SK-N-SH (cell line): ENCODE data around the gene RAB10. TPM values are rescaled to one million over a fixed set of nuclear protein-coding genes. Genes with fewer than 3 reads are reported as not detected.

Experiments used
- CTCF ChIA-PET: fragments of 300-600, 350-600 bp; formaldehyde crosslinking; extraction: SDS; loops from one replicate; lab custom pipeline; 2021; lab: Yijun Ruan, JAX
- POLR2A ChIA-PET: fragments of 350-600 bp; sonication (Branson Sonifier 250); formaldehyde crosslinking; extraction: SDS; loops from one replicate; lab custom pipeline; 2020; ENCODE audit warnings: antibody characterized with exemption, inconsistent platforms; lab: Yijun Ruan, JAX
- DNase-seq: peaks from one replicate; pipeline ENCODE4 v3.0.0; 2012
- H2AFZ ChIP-seq: fragments of 200-600 bp; sonication (generic); 2 replicates; pipeline ENCODE4 v1.8.1; 2016; ENCODE audit warnings: antibody characterized with exemption, mild to moderate bottlenecking, low read depth
- H3F3A ChIP-seq: fragments of 200-600 bp; sonication (generic); replicated peaks from 2 replicates; pipeline ENCODE3; 2016; ENCODE audit warnings: antibody characterized with exemption, mild to moderate bottlenecking; ENCODE audit not compliant: insufficient read depth
- H3K27ac ChIP-seq, 2 experiments: fragments of 200-500 bp in 1 of 2; fragments of 200-600 bp in 1 of 2; sonication (Bioruptor generic) in 1 of 2; sonication (generic), shearing (Covaris generic) in 1 of 2; 2 replicates each; pipeline versions ENCODE4 v1.5.1 to v1.6.1; 2014 to 2016; ENCODE audit warnings: low read depth in 2 of 2, inconsistent platforms in 1 of 2, low read length in 1 of 2, mild to moderate bottlenecking in 1 of 2, mixed read lengths in 1 of 2
- H3K27me3 ChIP-seq: fragments of 200-600 bp; sonication (generic), shearing (Covaris generic); 2 replicates; pipeline ENCODE4 v1.6.1; 2016; ENCODE audit warnings: mixed run types; ENCODE audit not compliant: insufficient read depth
- H3K36me3 ChIP-seq, 2 experiments: fragments of 200-500 bp in 1 of 2; fragments of 200-600 bp in 1 of 2; sonication (Bioruptor generic) in 1 of 2; sonication (generic) in 1 of 2; replicated peaks in 1 of 2; 2 replicates each; pipeline versions ENCODE3 to v1.5.1; 2014 to 2016; ENCODE audit warnings: low read length in 1 of 2, mild to moderate bottlenecking in 1 of 2; ENCODE audit not compliant: insufficient read depth in 2 of 2, control insufficient read depth in 1 of 2
- H3K4me1 ChIP-seq, 2 experiments: fragments of 200-500 bp in 1 of 2; fragments of 200-600 bp in 1 of 2; sonication (Bioruptor generic) in 1 of 2; sonication (generic), shearing (Covaris generic) in 1 of 2; 2 replicates each; pipeline versions ENCODE4 v1.5.1 to v1.6.1; 2014 to 2016; ENCODE audit warnings: low read depth in 1 of 2, low read length in 1 of 2, mixed run types in 1 of 2; ENCODE audit not compliant: insufficient read depth in 2 of 2, control insufficient read depth in 1 of 2
- H3K4me2 ChIP-seq: fragments of 200-600 bp; sonication (generic), shearing (Covaris generic); 2 replicates; pipeline ENCODE4 v1.6.1; 2017; ENCODE audit warnings: mixed run types
- H3K4me3 ChIP-seq, 2 experiments: fragments of 200-500 bp in 1 of 2; fragments of 200-600 bp in 1 of 2; sonication (Bioruptor generic) in 1 of 2; sonication (generic), shearing (Covaris generic) in 1 of 2; 2 replicates each; pipeline versions ENCODE4 v1.5.1 to v1.8.1; 2014 to 2016; ENCODE audit warnings: low read depth in 2 of 2, inconsistent platforms in 1 of 2, low read length in 1 of 2, mild to moderate bottlenecking in 1 of 2, mixed read lengths in 1 of 2, moderate library complexity in 1 of 2
- H3K79me2 ChIP-seq: fragments of 200-600 bp; sonication (generic); 2 replicates; pipeline ENCODE4 v1.8.1; 2017; ENCODE audit warnings: mild to moderate bottlenecking; ENCODE audit not compliant: insufficient read depth
- H3K9ac ChIP-seq: fragments of 200-600 bp; sonication (generic); 2 replicates; pipeline ENCODE4 v1.6.1; 2017; ENCODE audit warnings: mixed run types
- H3K9me2 ChIP-seq: fragments of 200-600 bp; sonication (generic); 2 replicates; pipeline ENCODE4 v1.6.1; 2017; ENCODE audit warnings: mixed run types
- H3K9me3 ChIP-seq: fragments of 200-600 bp; sonication (generic); 2 replicates; pipeline ENCODE4 v1.6.1; 2017; ENCODE audit warnings: mixed run types, mild to moderate bottlenecking, moderate library complexity
- H4K20me1 ChIP-seq: fragments of 200-600 bp; sonication (generic); 2 replicates; pipeline ENCODE4 v1.6.1; 2017; ENCODE audit warnings: mild to moderate bottlenecking, mixed run types; ENCODE audit not compliant: insufficient read depth
- CTCF ChIP-seq: fragments of 200-600 bp; sonication (generic); IDR thresholded peaks from 2 replicates; pipeline ENCODE4 v1.6.1; 2017; ENCODE audit warnings: antibody characterized with exemption, mild to moderate bottlenecking, moderate library complexity
- EZH2phosphoT487 ChIP-seq: fragments of 200-600 bp; sonication (generic); IDR thresholded peaks from 2 replicates; pipeline ENCODE4 v1.6.1; 2017; ENCODE audit warnings: low read depth, mixed run types, mild to moderate bottlenecking, antibody characterized with exemption, moderate library complexity, borderline replicate concordance
- FOSL2 ChIP-seq: IDR thresholded peaks from 2 replicates; pipeline ENCODE4 v1.4.0; 2012; ENCODE audit warnings: low read depth, mild to moderate bottlenecking, moderate library complexity, borderline replicate concordance
- FOXJ3 ChIP-seq: sonication (generic); formaldehyde crosslinking; IDR thresholded peaks from 2 replicates; pipeline ENCODE4 v1.5.1; 2020; ENCODE audit warnings: mild to moderate bottlenecking, missing genetic modification reagents
- FOXM1 ChIP-seq: IDR thresholded peaks from 2 replicates; pipeline ENCODE4 v1.4.0; 2012; ENCODE audit warnings: low read depth, mild to moderate bottlenecking
- IRF3 ChIP-seq: fragments of 150-350 bp; IDR thresholded peaks from 2 replicates; pipeline ENCODE4 v1.6.1; 2016; ENCODE audit warnings: mild to moderate bottlenecking, low read depth, low read length
- MAX ChIP-seq: IDR thresholded peaks from 2 replicates; pipeline ENCODE4 v1.4.0; 2012; ENCODE audit warnings: low read depth
- MEF2A ChIP-seq: IDR thresholded peaks from 2 replicates; pipeline ENCODE4 v1.4.0; 2012; ENCODE audit warnings: low read depth, borderline replicate concordance
- NFIC ChIP-seq: IDR thresholded peaks from 2 replicates; pipeline ENCODE4 v1.4.0; 2012; ENCODE audit warnings: borderline replicate concordance
- NRF1 ChIP-seq: IDR thresholded peaks from 2 replicates; pipeline ENCODE4 v1.6.1; 2012; ENCODE audit warnings: low read depth, mild to moderate bottlenecking, low read length
- PBX3 ChIP-seq: IDR thresholded peaks from 2 replicates; pipeline ENCODE4; 2012
- POLR2AphosphoS5 ChIP-seq: IDR thresholded peaks from 2 replicates; pipeline ENCODE4 v1.6.1; 2012; ENCODE audit warnings: low read depth, low read length
- RAD21 ChIP-seq: IDR thresholded peaks from 2 replicates; pipeline ENCODE4 v1.6.1; 2012; ENCODE audit warnings: mild to moderate bottlenecking, low read length
- RCOR1 ChIP-seq: fragments of 150-350 bp; IDR thresholded peaks from 2 replicates; pipeline ENCODE4 v1.6.1; 2017; ENCODE audit warnings: antibody characterized with exemption, low read length
- REST ChIP-seq: IDR thresholded peaks from 2 replicates; pipeline ENCODE4 v1.6.1; 2012; ENCODE audit warnings: mild to moderate bottlenecking, low read depth, low read length, moderate library complexity
- SMC3 ChIP-seq: IDR thresholded peaks from 2 replicates; pipeline ENCODE4 v1.6.1; 2012; ENCODE audit warnings: low read depth, low read length, improper control_type of control experiment
- TAF1 ChIP-seq: IDR thresholded peaks from 2 replicates; pipeline ENCODE4 v1.6.1; 2012; ENCODE audit warnings: low read depth, mild to moderate bottlenecking, low read length, moderate library complexity, borderline replicate concordance
- TCF12 ChIP-seq: IDR thresholded peaks from 2 replicates; pipeline ENCODE4 v1.4.0; 2012
- TEAD4 ChIP-seq: IDR thresholded peaks from 2 replicates; pipeline ENCODE4 v1.4.0; 2012; ENCODE audit warnings: mild to moderate bottlenecking, borderline replicate concordance; ENCODE audit not compliant: insufficient read depth
- YY1 ChIP-seq: IDR thresholded peaks from 2 replicates; pipeline ENCODE4 v1.4.0; 2012; ENCODE audit warnings: low read depth, mild to moderate bottlenecking
- ZBTB33 ChIP-seq: IDR thresholded peaks from 2 replicates; pipeline ENCODE4 v1.4.0; 2012; ENCODE audit warnings: low read depth, borderline replicate concordance
- WGBS: methylation state at CpG from one replicate; pipeline ENCODE4 v1.1.6; 2017; ENCODE audit warnings: low lambda C conversion rate; 5-methylcytosine and 5-hydroxymethylcytosine counted together
- polyA plus RNA-seq, 3 experiments: library from polyadenylated mRNA; depleted of rRNA; stranded (reverse); fragments of >200 nt; gene quantifications; 2 replicates each; pipeline ENCODE4 v1.2.3, GENCODE V29; 2012

RAB10 gene
- polyA plus RNA-seq, 1 of the 3 experiments (the other 2 are of a cell fraction): 47.5 TPM

- no peak for TF ChIP-seq EZH2phosphoT487
- TF ChIP-seq YY1: no peak
- TF ChIP-seq TAF1: no peak
These were observed 52.3 kb downstream of the RAB10 start (continued) for GRCh38 chr2:26086155-26086637.

- H3K27me3 ChIP-seq: no peaks in the 10 kb centered on the region
- peaks cover 8 to 19% of the 10 kb centered on the region in 2 experiments for H3K36me3 ChIP-seq
- peaks cover 10% of the 10 kb centered on the region for H3F3A ChIP-seq
- 85% methylated on average over 5 of the region's 5 CpGs for WGBS
- H2AFZ ChIP-seq: no peak overlapping the region
- no peak overlapping the region for H3K4me2 ChIP-seq
- peaks cover 0 to 8% of the 10 kb centered on the region in 2 experiments; a peak in 2 of 4 replicates for H3K4me1 ChIP-seq
- CTCF ChIA-PET: interaction anchor here (1.0 to 3.2 kb wide), 12 partner anchors 10 to 234 kb away, joined by 3 to 74 read pairs (median 8); no protein-coding TSS in a partner anchor
- H3K27ac ChIP-seq: no peak overlapping the region
- peaks cover 9% of the 10 kb centered on the region; the same call in 1 of the 2 replicates for H3K9me3 ChIP-seq
- TF ChIP-seq FOXJ3 (CRISPR knock-in tag) (no peak), TAF1 (no peak), RCOR1 (no peak), MEF2A (no peak), SMC3 (no peak), NFIC (no peak), RAD21 (no peak), FOXM1 (no peak), TCF12 (no peak), IRF3 (no peak), CTCF (no peak), ZBTB33 (no peak), NRF1 (no peak), YY1 (no peak), POLR2AphosphoS5 (no peak), PBX3 (no peak), MAX (no peak), FOSL2 (no peak), REST (no peak), TEAD4 (no peak)
- TF ChIP-seq, all 33 proteins: peak for 0
- Histone ChIP-seq H3K4me3 (no peak overlapping the region), H4K20me1 (peaks cover 83% of the 10 kb centered on the region), H3K9me2 (no peaks in the 10 kb centered on the region), H3K9ac (no peak overlapping the region), H3K79me2 (peaks cover 98% of the 10 kb centered on the region)
- DNase-seq: no peak
- POLR2A ChIA-PET: no interaction called here
These were observed 52.9 kb downstream of the RAB10 start for GRCh38 chr2:26086779-26087178.
